ENCODE results near the gene SBF2.
"Not testable (repeated sequence)": the region's sequence is repeated elsewhere in the genome, so short reads cannot be mapped to it uniquely, and the experiment has no call there.

Gene SBF2

DNA sequence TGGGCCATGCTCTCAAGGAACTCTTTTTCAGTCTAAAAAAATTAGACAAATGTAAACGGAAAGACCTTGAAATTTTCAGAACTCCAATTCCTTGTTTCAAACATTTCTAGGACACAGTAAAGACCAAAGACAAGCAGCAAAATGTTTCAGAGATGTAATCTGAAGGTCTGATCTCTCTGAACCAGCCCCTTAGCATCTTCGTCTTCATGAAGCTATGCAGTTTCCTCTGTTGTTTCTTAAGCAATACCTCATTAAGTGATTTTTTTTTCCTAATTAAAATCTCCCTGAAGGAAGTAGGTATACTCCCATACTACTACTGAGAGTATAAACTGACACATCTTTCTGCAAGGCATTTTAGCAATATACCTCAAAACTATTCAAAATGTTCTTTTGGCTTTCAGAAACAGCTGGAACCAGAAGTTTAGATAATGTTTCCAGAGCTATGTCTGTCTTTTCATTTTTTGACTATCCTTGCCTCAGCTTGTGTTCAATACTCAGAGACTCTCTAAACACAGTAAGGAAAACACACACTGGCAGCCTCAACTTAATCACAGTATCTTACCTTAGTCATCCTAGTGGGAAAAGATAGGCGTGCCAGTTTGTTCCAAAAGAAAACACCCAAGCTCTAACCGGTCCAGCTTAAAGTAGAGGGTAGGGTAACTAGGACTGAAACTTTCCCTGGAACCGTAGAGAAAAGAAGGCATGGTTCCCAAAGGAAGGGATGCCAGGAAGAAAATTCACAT, 25.1 kb downstream of the SBF2 start:
- no peak for DNase-seq (ENCODE audit: low read depth in 4 of 4, low spot score in 1 of 4)

DNA sequence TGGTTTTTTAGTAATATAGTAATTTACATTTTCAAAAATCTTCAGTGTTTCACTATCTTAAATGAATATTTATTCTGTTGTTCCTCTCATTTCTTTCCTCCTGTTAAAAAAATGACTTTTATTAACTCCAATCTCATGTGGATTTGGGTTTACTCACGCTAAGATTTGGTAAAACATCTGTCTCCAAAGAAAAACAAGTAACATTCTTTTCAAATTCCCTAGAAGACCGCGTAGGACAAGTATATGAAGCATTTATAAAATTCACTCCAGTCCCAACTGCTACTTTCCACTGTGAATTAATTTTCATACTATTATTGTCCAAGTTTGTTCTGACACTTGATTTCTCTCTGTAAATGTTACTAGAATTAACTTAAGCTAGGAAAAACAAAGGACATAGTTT, 26.2 kb downstream of the SBF2 start:
- no peak for DNase-seq (ENCODE audit: low read depth in 4 of 4, low spot score in 1 of 4)

DNA sequence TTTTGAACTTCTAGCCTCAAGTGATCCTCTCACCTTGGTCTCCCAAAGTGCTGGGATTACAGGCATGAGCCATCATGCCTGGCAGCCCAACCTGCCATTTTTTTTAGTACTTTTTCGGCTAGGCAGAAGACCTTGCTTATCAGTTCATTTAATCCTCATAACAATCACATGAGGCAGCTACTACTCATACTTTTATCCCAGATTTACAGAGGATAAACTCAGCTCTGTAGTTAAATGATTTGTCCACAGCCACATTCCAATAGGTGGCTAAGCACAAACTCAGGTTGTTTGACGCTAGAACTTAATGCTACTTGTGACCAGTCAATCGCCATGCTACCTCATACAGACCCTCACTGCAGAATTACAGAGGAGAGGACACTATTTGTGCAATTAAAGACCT, 28.1 kb downstream of the SBF2 start:
- DNase-seq (ENCODE audit: low read depth in 4 of 4, low spot score in 1 of 4): no peak

DNA sequence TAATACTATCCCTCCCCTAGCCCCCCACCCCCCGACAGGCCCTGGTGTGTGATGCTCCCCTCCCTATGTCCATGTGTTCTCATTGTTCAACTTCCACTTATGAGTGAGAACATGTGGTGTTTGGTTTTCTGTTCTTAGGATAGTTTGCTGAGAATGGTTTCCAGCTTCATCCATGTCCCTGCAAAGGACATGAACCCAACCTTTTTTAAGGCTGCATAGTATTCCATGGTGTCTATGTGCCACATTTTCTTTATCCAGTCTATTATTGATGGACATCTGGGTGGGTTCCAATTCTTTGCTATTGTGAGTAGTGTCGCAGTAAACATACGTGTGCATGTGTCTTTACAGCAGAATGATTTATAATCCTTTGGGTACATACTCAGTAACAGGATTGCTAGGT, 29.3 kb downstream of the SBF2 start:
- not testable (repeated sequence) for DNase-seq (ENCODE audit: low read depth in 4 of 4, low spot score in 1 of 4)

DNA sequence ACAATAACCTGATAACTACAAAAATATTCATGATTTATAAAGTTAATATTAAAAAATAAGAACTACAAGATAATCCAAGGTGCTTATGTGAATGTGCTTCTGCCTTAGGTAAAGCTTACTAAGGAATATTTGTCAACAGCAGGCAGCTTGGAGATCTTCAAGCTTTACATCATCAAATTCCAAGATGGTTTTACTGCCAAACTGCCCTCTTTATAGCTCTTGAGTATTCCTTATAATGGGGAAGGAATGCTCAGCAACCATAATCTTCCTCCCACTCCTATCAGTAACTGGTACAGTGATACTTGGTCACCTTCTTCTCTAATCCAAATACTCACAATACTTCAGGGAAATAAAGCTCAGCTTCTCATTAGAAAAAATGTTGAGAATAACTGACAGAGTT, 30.1 kb downstream of the SBF2 start:
- no peak for DNase-seq (ENCODE audit: low read depth in 4 of 4, low spot score in 1 of 4)

DNA sequence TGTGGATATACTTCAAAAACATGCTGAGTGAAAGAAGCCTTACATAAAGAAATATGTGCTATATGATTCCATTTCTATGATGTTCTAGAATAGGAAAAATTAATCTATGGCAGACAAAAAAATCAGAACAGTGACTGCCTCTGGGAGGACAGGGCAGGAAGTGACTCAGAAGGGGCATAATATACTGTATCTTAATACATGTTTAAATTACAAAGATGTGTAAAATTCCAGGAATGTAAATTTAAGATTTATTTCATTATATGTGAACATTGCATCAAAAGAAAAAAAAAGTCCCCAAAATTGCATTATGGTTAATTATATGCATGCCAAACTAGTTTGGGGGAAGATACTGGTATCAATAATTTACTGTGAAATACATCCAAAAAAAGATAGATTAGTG, 32.2 kb downstream of the SBF2 start:
- DNase-seq (ENCODE audit: low read depth in 4 of 4, low spot score in 1 of 4): no peak

DNA sequence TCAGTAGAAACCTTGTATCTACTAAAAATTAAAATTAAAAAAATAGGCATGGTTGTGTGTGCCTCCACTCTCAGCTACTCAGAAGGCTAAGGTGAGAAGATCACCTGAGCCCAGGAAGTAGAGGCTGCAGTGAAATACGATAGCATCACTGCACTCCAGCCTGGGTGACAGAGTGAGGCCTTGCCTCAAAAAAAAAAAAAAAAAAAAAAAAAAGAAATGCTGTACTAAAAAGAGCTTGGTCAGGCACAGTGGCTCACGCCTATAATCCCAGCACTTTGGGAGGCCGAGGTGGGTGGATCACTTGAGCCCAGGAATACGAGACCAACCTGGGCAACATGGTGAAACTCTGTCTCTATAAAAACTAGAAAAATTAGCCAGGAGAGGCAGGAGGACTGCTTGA, 36.5 kb downstream of the SBF2 start:
- no peak for DNase-seq (ENCODE audit: low read depth in 4 of 4, low spot score in 1 of 4)

DNA sequence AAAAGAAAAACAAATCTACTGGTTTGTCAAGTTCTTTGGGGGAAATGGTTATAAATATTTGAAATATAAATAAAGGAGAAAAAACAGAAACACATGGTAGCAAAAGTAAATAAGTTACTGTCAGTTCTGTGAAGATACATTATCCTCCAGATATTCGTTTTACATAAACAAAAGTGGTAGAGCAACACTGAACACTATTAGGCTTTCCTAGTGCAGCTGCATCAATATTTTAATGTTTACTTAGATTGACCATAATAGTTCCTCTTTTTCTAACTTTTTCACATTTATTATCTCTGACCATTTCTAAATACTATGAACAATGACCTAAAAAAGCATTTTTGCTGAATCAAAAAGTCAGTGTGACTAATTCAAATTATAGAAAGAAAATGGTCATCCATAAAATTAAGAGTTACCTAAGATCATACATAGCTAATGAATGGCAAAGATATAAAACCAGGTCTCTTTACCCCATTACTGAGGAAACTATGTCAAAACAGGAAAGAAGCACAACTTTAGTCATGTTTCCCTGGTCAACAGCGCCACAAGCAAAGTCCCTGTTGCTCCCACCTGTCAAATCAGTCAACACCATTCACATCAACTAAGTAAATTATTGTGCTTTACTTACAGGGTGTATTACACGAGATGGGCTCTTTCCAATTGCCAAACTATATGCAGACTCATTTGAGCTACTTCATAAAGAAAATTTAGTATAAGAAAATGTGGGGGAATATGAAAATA, 38.5 kb downstream of the SBF2 start:
- DNase-seq (ENCODE audit: low read depth in 4 of 4, low spot score in 1 of 4): no peak

DNA sequence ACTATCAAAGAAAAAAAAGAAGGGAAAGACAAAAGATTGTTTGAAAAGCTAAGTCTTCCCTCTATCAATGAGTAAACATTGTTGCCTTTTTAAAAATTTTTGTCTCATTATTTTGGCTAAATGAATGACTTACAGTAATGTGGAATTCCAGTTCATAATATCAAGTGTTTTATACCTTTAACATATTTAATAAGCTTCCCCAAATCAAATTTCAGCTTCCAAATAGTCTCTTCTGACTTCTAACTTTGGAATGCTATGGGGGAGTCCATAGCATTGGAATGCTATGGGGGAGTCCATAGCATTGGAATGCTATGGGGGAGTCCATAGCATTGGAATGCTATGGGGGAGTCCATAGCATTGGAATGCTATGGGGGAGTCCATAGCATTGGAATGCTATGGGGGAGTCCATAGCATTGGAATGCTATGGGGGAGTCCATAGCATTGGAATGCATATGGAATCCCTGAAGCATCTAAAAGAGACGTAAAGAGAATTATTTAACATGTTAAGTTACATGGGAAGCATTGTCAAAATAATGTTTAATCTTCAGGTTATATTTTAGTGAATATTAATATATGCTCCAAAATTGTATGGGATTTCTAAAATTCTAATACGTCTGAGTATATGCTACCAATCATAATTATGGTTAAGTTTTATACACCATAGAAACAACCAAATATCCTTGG, 44.4 kb downstream of the SBF2 start:
- not testable (repeated sequence) for DNase-seq (ENCODE audit: low read depth in 4 of 4, low spot score in 1 of 4)

DNA sequence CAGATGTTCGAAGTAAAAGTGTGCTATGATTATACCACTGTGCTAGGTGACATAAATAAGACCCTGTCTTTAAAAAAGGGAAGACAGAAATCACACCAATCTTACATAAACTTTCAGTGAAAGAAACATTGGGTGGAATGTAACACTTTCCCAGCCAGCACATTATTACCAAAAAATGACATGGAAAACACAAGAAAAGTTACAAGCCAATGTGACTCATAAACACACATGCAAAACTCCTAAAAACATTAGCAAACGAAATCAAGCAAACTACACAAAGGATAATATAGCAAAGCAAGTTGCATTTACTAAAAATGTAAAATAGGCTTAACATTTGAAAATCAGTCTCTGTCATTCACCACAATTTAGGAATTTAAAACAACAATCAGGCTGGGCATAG, 47.0 kb downstream of the SBF2 start:
- DNase-seq (ENCODE audit: low read depth in 4 of 4, low spot score in 1 of 4): no peak

DNA sequence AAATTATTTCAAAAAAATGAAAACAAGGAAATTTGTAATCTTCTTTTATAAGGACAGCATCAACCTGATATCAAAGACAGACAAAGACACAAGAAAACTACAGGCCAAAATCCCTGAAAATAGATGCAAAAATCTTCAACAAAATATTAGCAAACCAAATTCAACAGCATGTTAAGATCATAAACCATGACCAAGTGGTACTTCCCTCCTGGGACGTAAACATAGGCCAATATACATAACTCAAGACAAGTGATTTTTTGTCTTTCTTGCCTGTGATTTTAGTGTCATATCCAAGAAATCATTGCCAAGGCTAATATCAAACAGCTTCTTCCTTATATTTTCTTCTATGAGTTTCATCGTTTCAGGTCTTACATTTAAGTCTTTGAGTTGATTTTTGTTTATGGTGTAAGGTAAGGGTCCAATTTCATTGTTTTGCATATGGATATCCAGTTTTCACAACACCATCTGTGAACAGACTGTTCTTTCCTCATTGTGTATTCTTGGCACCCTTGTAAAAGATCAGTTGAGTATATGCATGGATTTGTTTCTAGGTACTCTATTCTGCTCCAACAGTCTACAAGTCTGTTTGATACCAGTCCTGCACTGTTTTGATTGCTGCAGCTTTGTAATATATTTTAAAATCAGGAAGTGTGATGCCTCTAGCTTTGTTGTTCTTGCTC, 50.0 kb downstream of the SBF2 start:
- DNase-seq (ENCODE audit: low read depth in 4 of 4, low spot score in 1 of 4): no peak

DNA sequence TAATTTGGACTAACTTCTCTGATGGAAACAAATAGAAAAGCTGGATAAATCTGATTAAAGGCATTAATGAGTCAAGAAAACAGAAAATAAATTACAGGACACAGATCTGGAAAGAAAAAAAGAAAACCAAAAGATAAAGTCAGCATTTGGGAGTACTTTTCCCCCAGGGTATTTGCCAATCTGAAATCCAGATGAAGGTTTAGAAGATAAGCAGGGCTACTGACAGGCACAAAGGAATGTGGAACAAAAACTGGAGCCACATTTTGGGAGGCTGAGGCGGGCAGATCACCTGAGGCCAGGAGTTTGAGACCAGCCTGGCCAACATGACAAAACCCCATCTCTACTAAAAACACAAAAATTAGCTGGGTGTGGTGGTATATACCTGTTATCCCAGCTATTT, 57.2 kb downstream of the SBF2 start:
- no peak for DNase-seq (ENCODE audit: low read depth in 4 of 4, low spot score in 1 of 4)

DNA sequence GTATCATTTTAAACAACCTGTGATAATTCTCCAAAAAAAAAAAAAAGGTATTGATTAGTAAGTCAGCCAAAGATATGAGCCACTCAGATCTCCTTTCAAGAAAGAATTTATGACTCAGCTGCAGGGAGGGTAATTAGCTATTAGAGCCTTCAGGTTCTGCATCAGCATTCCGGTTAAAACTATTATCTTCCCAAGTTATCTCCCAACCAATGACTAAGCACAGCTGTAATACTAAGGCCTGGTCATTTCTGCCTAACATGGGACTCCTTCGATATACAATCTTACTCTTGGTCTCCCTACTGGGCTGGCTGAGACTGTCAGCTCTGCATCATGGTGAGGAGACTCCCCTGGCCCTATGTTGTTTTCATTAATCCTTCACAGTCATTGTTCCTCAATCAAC, 60.4 kb downstream of the SBF2 start:
- DNase-seq (ENCODE audit: low read depth in 4 of 4, low spot score in 1 of 4): no peak

DNA sequence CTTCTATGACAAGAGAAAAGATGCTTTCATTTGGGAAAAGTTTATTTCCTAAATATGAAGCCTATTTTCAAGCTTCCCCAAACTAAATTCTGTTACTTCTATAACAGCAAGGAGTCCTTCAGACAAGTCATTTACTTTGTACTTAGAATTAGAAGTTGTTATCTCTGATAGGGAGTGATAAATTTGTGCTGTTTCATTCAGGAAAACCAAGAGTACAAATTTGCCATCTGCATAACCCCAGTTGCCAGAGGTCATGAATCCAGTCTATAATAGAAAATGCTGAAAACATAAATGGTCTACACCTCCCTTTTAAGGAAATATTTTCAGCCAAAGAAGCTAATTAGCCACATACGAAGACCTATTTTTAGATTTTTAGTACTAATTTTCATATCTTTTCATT, 61.3 kb downstream of the SBF2 start:
- no peak for DNase-seq (ENCODE audit: low read depth in 4 of 4, low spot score in 1 of 4)

DNA sequence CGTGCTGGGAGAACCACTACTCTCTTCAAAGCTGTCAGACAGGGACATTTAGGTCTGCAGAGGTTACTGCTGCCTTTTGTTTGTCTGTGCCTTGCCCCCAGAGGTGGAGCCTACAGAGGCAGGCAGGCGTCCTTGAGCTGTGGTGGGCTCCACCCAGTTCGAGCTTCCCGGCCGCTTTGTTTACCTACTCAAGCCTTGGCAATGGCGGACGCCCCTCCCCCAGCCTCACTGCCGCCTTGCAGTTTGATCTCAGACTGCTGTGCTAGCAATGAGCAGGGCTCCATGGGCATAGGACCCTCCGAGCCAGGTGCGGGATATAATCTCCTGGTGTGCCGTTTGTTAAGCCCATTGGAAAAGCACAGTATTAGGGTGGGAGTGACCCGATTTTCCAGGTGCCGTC, 62.2 kb downstream of the SBF2 start:
- DNase-seq (ENCODE audit: low read depth in 4 of 4, low spot score in 1 of 4): not testable (repeated sequence)

DNA sequence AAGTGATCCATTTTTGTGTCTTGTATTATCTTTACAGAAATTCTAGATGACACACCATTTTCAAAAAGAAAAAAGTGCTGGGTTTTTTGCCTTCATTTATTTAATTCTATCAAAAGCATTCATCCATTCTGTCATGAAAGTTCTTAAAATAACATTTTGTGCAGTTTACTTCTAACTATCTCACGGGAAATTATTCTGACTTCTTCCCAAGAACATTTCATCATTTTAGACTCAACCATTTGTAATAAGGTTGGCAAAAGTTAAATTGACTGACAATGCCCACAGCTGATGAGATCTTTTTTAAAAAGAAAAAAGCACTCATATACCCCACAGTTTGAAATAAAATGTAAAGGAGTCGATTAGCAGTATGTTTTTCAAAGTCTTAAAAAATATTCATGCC, 68.5 kb downstream of the SBF2 start:
- no peak for DNase-seq (ENCODE audit: low read depth in 4 of 4, low spot score in 1 of 4)

DNA sequence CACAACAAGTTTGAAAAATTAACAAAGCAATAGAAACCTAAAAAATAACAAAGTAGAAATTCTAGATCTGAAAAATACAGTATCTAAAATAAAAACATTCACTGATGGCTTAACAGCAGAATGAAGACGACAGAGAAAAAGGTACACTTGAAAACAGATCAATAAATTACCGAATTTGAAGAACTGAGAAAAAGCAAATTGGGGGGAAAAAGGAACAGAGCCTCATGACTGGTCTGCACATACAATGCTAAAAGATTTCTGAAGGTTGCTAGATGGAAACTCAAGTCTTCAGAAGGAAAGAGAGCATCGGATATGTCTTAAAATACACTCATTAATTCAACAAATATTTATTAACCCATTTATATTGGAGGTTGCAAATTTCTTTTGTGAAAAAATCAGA, 71.6 kb downstream of the SBF2 start:
- no peak for DNase-seq (ENCODE audit: low read depth in 4 of 4, low spot score in 1 of 4)

DNA sequence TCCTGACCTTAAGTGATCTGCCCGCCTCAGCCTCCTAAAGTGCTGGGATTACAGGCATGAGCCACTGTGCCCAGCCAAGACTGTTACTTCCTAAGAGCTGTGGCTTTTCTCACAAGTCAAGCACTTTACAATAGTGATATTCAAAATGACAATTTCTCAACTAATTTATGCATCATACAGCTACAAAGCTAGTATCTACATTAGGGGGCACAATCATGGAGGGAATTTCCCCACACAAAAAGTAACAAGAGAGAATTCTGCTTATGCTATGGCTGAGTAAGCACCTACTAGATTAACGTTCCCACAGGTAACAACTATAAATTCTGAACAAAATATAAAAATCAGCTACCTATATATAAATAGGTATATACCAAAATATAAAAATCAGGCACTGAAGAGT, 72.7 kb downstream of the SBF2 start:
- DNase-seq (ENCODE audit: low read depth in 4 of 4, low spot score in 1 of 4): no peak

DNA sequence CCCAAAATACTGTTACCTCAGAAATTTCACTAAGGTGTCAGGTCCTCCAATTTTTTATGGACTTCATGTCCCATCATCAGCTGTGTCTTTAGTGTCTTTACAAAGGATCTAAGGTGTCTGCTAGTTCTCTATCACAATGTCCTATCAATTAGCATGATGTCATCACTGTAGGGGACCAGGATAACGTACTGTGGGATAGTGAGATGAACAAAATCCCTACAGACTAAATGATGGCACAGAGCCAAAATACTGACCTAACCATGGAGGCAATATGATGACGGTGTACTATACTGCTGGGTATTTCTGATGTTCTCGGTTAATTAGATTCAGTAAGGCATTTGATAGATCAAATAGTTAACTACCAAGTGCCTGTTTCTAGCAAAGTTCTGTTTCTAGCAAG, 82.5 kb downstream of the SBF2 start:
- DNase-seq (ENCODE audit: low read depth in 4 of 4, low spot score in 1 of 4): no peak

DNA sequence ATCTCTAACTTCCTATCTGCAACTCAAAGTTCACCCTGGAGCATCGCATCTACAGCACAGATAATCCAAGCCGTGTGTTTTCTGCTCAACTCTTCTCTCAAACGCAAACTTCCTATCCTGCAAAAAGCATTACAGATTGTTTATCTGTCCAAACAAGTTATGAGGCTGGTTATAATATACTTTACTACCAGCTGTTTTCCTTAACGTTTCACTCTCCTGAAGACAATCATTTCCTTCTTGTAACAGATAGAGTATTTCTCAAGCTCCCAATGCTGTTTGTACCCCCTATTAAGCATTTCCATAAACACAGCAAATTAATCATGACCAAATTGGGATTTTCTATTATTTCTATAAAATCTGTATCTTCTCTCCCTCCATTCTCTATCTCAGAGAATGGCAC, 84.7 kb downstream of the SBF2 start:
- DNase-seq (ENCODE audit: low read depth in 4 of 4, low spot score in 1 of 4): no peak

DNA sequence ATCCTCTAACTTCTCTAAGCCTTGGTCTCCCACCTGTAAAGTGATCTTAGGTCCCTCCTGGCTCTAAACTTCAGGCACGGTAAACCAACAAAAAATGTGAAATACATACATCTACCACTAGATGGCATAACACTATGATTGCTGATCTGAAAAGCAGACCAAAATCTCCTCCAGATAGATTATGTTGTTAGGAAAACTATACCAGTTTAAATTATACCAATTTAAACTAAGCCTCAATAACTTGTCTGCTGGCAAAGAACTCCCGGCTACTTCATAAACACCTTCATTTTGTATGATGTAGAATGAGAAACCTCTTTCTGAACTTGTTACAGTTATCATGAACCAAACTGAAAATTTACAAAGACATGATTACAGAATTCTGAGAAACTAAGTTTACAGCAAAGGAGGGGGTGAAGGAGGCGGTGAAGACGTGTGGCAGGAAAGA, 85.9 kb downstream of the SBF2 start:
- no peak for DNase-seq (ENCODE audit: low read depth in 4 of 4, low spot score in 1 of 4)

DNA sequence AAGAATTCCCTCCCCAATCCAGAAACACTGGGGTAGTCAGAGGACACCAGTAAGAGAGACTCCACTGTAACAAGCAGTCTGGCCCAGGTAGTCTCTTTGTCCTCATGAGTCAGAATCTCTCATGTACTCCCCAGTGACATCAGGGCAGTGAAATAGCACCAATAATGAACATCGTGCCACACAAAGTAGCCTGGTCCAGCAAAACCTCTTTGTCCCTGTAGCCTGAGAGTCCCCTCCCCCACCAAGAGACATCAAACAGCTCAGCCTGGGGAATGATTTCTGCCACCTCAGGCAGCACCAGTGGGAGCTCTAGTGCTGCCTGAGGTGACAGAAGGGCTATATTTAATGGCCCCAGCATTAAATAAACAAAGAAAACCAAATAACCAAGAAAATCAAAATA, 88.1 kb downstream of the SBF2 start:
- no peak for DNase-seq (ENCODE audit: low read depth in 4 of 4, low spot score in 1 of 4)
